ENCODE measurements around the gene DNAAF8.

Gene DNAAF8

DNA sequence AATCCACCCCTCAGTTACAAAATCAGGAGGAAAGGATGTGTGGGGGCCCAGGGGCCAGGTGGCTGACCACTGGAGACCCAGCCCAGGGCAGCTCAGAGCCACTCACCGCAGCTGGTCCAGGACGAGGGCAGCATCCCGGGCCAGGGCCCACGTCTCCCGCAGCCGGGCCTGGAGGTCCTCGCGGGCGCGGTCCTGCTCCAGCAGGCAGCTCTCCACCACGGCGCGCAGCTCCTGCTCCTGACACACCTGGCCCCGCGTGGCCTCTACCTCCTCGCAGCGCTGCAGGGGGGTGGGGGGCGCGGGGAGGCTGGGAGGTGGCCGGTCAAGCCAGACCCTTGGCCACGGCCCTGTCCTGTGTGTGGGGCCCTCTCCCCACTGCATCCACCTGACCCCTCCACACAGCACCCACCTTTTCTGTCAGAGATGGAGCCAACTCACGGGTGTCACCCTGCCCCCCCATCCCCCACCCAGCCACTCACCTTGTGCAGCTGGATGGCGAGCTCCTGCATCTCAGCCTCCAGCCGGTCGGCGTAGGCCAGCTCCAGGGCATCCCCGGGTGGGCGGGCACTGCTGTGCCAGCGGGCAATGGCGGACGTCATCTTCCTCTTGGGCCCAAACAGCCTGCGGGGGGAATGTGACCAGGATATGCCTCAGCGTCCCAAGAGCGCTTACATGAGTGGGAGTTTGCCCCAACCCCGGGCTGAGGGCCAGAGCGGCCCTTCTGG lies 35.9 kb upstream of the DNAAF8 start:
- TF ChIP-seq, protein P1, sequence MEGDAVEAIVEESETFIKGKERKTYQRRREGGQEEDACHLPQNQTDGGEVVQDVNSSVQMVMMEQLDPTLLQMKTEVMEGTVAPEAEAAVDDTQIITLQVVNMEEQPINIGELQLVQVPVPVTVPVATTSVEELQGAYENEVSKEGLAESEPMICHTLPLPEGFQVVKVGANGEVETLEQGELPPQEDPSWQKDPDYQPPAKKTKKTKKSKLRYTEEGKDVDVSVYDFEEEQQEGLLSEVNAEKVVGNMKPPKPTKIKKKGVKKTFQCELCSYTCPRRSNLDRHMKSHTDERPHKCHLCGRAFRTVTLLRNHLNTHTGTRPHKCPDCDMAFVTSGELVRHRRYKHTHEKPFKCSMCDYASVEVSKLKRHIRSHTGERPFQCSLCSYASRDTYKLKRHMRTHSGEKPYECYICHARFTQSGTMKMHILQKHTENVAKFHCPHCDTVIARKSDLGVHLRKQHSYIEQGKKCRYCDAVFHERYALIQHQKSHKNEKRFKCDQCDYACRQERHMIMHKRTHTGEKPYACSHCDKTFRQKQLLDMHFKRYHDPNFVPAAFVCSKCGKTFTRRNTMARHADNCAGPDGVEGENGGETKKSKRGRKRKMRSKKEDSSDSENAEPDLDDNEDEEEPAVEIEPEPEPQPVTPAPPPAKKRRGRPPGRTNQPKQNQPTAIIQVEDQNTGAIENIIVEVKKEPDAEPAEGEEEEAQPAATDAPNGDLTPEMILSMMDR (IDR thresholded peaks at IDR 0.05; ENCODE audit: low read depth, low read length, missing control alignments), result no peak
- H3K4me3 ChIP-seq (ENCODE audit: low read depth, low read length), result no peak overlapping the region
- in situ Hi-C loops (cut with HindIII; ENCODE audit: low pct_ligation_motif_present, low sequenced_read_pairs), result no loop called here
- no peak overlapping the region for H3K27ac ChIP-seq
- H3K27me3 ChIP-seq (replicated peaks), result no peaks in the 10 kb centered on the region
- peaks cover 61% of the 10 kb centered on the region for H3K36me3 ChIP-seq (replicated peaks)
- no peak for DNase-seq

DNA sequence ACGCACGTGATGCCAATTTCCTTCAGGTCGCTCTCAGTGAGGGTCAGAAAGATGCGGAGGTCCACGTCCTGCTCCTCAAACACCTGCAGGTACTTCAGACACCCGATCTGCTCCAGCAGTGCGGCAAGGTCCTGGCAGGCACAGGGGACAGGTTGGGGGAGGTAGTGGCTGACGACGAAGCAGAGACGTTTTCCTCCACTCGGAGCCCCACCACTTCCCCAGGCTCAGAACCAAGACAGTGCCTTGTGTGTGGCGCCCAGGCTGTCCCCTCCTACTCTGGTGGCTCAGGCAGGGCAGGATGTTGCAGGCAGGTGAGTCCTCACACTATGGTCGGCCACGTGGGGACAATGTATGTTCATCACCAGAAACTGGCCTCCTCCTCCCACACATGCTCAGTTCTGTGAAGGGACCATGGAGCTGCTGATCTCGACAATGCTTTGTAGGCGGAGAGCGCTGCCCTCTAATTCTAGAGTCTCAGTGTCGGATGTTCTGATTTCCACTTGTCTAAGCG lies 35.2 kb upstream of the DNAAF8 start:
- no peak overlapping the region for H3K4me3 ChIP-seq (ENCODE audit: low read depth, low read length)
- H3K27ac ChIP-seq, result no peak overlapping the region
- no peaks in the 10 kb centered on the region for H3K27me3 ChIP-seq (replicated peaks)
- TF ChIP-seq, protein P1 (IDR thresholded peaks at IDR 0.05; ENCODE audit: low read depth, low read length, missing control alignments), result no peak
- DNase-seq, result no peak
- peaks cover 66% of the 10 kb centered on the region for H3K36me3 ChIP-seq (replicated peaks)
- in situ Hi-C loops (cut with HindIII; ENCODE audit: low pct_ligation_motif_present, low sequenced_read_pairs), result no loop called here

DNA sequence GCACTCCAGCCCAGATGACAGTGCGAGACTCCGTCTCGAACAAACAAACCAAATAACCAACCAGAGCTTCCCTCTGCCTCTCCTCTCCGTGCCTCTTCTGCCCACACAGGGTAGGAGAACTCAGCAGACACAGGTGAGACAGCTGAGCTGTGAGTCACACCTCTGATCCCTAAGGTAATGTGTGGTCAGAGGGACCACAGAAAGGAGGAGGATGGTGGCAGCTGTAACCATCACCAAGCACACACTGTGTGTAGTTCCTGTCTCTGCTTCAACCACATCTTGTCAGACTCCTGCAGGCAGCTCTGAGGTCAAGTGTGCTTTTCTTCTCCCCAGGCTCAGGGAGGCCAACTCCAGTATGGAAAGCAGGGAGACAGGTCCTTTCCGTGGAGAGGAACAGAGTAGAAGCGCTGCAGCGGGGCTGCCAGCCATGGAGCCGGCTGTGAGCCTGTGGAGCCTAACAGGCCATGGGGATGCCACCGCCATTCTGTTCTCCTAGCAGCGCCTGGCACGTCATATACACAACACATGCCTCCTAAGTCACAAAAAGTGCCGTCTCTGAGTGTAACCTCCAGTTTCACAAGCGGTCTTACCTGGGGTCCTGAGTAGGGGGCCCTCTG lies 33.8 kb upstream of the DNAAF8 start:
- no peak overlapping the region for H3K4me3 ChIP-seq (ENCODE audit: low read depth, low read length)
- peaks cover 70% of the 10 kb centered on the region for H3K36me3 ChIP-seq (replicated peaks)
- DNase-seq, result no peak
- in situ Hi-C loops (cut with HindIII; ENCODE audit: low pct_ligation_motif_present, low sequenced_read_pairs), result no loop called here
- TF ChIP-seq, protein P1 (IDR thresholded peaks at IDR 0.05; ENCODE audit: low read depth, low read length, missing control alignments), result no peak
- H3K27me3 ChIP-seq (replicated peaks), result no peaks in the 10 kb centered on the region
- no peak overlapping the region for H3K27ac ChIP-seq

DNA sequence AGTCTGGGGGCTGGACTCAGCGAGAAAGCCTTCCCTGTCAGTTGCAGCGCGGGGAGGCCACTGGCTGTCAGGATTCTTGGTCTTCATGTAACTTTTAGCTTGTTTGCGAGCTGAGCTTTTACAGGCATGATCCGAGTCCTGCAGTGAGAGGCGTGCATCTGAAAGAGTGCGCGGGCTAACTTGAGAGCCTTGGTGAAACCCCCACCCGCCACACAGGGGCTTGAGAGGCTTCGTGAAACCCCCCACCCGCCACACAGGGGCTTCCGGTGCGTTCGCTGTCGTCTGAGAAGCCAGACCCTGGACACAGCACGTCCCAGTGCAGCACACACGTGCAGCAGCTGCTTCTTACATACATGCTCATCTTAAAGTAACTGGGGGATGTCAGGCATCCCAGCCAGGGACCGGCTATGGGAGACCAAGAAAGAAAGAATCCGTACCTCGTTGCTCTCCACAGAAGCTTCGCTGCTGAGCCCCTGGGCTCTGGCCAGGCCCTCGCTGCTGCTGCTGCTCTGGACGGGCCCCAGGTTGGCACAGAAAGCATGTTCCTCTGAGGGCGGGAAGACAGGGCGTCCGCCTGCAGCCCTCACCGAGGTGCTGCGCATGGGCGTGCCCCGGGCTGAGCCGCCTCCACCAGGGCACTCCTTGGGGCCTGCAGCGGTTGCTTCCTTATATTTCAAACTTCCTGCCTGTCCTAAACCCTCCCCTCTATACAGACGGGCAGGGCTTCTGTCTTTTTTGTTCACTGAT lies 33.2 kb upstream of the DNAAF8 start:
- Histone ChIP-seq H3K27me3 (replicated peaks) (no peaks in the 10 kb centered on the region), H3K36me3 (replicated peaks) (peaks cover 63% of the 10 kb centered on the region), H3K4me3 (ENCODE audit: low read depth, low read length) (no peak overlapping the region), H3K27ac (no peak overlapping the region)
- DNase-seq, result no peak
- TF ChIP-seq, protein P1 (IDR thresholded peaks at IDR 0.05; ENCODE audit: low read depth, low read length, missing control alignments), result no peak
- in situ Hi-C loops (cut with HindIII; ENCODE audit: low pct_ligation_motif_present, low sequenced_read_pairs), result no loop called here

DNA sequence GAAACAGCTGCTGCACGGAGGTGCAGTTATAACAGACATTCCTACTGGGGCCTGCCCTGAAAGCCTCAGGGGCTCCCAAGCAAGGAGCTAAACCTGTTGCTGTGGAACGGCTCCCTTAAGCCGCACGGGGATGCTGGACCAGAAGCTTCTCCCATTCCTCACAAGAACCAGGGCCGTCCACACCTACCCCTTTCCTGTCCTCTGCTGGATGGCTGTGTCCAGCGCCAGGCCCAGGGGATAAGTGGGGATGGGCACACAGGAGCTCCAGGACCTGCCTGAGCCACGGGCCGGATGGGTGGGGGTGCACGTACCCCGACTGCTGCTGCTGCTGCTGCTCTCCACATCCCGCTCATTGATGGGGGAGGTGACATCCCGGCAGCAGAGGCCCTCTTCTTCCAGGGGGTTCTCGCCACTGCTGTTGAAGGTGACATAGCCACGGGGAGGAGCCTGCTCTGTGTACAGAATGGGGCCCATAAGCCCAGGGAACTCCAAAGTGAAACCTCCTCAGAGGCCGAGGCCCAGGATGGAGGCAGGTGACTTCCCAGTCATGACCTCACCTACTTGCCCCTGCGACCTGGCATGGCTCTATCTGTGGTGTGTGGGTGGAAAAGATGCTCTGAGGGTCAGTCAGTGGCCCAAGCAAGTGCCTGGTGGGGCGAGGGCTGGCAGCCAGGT lies 32.4 kb upstream of the DNAAF8 start:
- H3K4me3 ChIP-seq (ENCODE audit: low read depth, low read length), result no peak overlapping the region
- no peak overlapping the region for H3K27ac ChIP-seq
- peaks cover 63% of the 10 kb centered on the region for H3K36me3 ChIP-seq (replicated peaks)
- DNase-seq, result no peak
- TF ChIP-seq, protein P1 (IDR thresholded peaks at IDR 0.05; ENCODE audit: low read depth, low read length, missing control alignments), result no peak
- H3K27me3 ChIP-seq (replicated peaks), result no peaks in the 10 kb centered on the region
- in situ Hi-C loops (cut with HindIII; ENCODE audit: low pct_ligation_motif_present, low sequenced_read_pairs), result no loop called here

Measured in brain microvascular endothelial cell (primary cell).